Mucosa of gallbladder (tissue), 1 donor: ENCODE results near the gene S1PR4. TPM values are rescaled to one million over a fixed set of nuclear protein-coding genes. Genes with fewer than 3 reads are reported as not detected.
"Not testable (repeated sequence)": the region's sequence is repeated elsewhere in the genome, so short reads cannot be mapped to it uniquely, and the experiment has no call there.

Source experiments
- DNase-seq: peaks from one replicate; pipeline ENCODE4 v3.0.0-alpha.2; 2020; ENCODE audit warnings: low spot score
- total RNA-seq: library from RNA; stranded (reverse); gene quantifications from one replicate; pipeline ENCODE4 v1.2.1, GENCODE V29; 2021
- donor health status: DM: no; HTN: no; CAD: no.

S1PR4 gene
- total RNA-seq, 1 donor from 2014 or later: 2.4 TPM

DNA sequence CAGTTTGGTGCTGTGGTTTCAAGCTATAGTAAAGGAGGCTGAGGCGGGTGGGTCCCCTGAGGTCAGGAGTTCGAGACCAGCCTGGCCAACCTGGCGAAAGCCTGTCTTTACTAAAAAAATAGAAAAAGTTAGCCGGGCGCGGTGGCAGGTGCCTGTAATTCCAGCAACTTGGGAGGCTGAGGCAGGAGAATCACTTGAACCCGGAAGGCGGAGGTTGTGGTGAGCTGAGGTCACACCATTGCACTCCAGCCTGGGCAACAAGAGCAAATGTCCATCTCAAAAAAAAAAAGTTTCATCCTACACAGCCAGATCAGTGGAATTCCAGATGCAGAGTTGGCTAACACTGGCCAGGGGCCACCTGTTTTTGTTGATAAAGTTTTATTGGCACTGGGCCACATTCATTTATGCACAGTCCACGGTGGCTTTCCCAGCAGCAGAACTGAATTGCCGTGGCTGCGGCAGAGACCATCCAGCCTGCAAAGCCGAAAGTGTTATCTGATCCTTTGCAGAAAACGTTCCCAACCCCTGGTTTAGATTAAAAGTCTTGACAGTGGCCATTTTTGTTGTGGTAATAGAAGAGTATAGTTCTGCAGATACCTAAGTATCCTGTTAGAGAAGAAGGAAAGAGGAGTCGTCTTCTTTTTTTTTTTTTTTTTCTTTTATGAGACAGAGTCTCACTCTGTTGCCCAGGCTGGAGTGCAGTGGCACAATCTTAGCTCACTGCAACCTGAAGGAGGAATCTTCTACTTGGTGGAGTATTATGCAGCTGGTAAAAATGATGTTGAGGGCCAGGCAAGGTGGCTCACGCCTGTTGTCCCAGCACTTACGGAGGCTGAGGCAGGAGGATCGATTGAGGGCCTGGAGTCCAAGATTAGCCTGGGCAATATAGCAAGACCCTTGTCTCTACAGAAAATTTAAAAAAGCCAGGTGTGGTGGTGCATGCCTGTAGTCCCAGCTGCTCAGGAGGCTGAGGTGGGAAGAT is 15.8 kb downstream of the S1PR4 start:
- no peak for DNase-seq

DNA sequence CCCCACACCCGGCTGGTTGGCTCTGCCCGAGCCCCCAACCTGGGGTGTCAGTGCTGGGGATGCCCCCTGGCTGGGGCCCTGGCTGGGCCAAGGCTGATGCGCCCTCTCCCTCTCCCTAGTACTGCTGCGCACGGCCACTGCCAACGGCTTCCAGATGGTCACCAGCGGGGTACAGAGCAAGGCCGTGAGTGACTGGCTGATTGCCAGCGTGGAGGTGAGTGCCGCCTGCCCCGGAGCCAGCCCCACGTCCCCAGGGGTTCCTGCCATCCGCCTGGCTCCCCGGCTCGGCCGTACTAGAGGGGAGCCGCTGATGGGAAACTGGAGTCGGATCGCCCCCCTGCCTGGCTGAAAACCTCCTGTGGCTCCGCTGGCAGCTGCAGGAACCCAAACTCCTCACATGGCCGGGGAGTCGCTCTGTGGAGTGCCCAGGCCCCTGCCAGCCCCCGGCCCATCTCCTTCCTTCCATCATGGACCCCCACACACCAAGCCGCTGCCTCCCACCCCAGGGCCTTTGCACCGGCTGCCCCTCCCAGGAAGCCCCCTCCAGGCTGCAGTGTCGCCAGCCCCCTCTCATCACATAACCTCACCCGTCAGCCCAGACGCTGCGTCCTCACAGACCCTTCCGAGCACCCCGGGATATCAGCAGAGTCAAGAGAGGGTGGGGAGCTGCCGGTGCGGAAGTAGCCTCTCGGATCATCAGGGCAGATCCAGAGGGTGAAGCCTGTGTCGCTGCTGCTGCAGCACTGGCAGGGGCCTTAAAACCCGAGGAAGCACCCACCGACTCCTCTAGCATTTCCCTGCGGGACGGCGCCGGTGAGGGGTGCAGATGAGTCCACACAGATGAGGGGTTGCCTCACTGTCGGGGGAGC is 17.7 kb downstream of the S1PR4 start:
- no peak for DNase-seq

DNA sequence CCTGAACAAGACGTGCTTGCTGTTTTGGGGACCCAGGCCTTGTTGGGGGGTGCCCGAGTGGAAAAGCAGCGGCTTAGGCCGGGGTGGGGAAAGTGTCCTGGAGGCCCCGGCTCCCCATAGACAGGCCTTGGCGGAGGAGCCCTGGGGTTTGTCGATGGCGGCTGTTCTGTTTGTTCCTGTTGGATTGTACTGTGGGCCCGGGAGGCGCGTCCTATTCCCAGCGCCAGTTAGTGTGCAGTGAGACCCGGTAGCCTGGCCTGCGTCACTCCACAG is 18.3 kb downstream of the S1PR4 start:
- DNase-seq: no peak

DNA sequence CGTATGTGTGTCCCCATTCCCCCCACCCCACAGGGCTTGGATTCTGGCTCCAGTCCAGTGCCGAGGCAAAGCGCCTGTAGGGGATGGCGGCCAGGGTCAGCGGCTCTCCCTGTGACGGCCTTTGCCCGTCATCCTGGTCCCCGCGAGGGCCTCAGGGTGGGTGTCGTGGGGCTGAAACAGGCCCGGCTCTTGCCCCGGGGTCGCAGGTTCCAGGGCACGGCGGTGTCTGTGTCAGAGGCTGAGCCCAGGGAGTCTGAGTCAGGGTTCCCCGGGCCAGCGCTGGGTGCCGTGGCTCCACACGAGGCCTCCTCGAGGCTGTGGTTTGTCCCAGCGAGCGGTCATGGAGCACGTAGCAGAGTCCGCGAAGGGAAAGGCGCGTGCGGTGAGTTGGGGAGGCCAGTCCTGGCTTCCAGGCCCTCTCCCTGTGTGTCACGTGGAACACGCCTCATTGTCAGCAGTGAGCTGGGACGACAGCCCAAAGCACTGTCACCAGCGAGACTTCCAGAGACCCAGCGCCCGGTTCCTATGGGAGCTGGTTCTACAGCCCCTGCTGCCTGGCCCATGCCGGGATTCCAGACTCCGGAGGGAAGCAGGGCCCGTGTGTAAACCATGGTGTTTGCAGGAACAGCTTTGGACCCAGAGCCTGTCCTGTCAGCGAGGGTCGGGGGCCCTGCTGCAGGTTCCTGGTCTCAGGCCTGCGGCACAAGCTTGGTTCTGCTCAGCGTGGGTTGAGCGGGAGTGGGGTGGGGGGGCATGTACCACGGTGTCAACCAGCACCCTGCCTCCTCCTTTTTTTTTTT is 20.5 kb downstream of the S1PR4 start:
- no peak for DNase-seq

GRCh38 chr19:3201072-3201700 is 22.6 kb downstream of the S1PR4 start:
- no peak for DNase-seq

GRCh38 chr19:3201911-3202310 is 23.3 kb downstream of the S1PR4 start:
- no peak for DNase-seq

- no peak for DNase-seq
Measured at GRCh38 chr19:3202346-3202745, 23.8 kb downstream of the S1PR4 start.

GRCh38 chr19:3202895-3203294 is 24.3 kb downstream of the S1PR4 start:
- not testable (repeated sequence) for DNase-seq

DNA sequence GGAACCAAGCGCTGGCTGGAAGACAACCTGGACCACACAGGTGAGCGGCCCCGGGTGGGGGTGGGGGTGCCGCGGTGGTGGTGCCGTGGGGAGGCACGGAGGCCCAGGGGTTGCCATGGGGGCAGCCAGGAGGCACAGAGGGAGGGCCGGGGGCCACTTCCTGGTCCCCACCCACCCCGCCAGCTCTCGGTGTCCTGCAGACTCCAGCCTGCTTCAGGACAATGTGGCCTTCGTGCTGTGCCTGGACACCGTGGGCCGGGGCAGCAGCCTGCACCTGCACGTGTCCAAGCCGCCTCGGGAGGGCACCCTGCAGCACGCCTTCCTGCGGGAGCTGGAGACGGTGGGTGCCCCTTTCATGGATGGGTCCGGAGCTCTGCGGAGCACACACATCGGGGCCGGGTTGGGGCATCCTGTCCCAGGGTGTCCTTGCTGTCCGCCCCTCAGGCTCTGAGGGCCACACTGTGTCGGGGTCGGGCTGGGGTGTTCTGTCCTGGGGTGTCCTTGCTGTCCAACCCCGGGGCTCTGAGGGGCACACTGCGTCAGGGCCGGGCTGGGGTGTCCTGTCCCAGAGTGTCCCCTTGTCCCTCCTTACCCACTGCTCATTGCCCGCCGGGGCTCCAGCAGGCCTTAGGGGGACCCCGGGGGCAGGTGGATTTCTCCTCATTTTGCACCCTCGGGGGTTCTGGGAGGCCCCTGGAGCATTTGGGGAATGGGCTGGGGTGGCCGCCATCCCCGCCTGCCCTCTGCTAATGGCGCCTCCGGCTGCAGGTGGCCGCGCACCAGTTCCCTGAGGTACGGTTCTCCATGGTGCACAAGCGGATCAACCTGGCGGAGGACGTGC is 25.5 kb downstream of the S1PR4 start:
- DNase-seq: no peak

DNA sequence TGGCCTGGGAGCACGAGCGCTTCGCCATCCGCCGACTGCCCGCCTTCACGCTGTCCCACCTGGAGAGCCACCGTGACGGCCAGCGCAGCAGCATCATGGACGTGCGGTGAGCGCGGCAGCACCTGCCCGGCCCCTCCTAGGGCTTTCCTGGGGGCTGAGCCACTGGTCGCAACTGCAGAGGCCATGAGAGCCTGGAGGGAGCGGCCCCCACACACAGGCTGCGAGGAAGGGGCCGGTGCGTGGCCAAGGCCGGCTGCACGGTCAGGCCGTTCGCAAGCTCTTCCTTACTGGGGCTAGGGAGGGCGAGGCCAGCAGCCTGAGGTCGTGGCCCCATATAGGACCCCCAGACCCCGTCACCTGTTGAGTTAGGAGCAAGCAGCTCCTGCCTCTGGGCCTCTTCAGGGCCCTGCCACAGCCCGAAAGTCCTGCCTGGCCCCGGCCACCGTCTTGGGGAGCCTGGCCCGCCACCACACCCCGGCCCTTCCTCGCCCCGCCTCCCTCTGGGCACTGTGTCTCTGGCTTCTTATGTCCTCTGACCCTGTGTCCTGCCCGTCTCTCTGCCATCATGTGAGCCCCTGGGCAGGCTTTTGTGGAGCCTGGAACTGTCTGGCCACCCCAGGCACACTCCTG is 26.2 kb downstream of the S1PR4 start:
- DNase-seq: no peak

DNA sequence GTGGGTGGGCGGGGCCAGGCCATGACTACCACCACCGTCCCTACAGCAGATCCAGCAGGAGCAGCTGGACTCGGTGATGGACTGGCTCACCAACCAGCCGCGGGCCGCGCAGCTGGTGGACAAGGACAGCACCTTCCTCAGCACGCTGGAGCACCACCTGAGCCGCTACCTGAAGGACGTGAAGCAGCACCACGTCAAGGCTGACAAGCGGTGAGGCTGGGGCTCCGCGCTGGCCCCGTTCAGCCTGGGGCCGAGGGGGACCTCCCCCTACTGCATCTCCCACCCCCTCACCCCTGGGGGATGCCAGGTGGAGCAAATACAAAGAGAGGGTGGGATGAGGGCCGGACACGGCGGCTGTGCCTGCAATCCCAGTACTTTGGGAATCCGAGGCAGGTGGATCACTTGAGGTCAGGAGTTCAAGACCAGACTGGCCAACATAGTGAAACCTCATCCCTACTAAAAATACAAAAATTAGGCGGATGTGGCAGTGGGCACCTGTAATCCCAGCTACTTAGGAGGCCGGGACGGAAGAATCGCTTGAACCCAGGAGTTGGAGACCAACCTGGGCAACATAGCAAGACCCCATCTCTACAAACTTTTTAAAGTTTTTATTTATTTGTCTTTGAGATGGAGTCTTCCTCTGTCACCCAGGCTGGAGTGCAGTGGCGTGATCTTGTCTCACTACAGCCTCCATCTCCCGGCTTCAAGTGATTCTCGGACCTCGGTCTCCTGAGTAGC is 27.8 kb downstream of the S1PR4 start:
- DNase-seq: no peak

DNA sequence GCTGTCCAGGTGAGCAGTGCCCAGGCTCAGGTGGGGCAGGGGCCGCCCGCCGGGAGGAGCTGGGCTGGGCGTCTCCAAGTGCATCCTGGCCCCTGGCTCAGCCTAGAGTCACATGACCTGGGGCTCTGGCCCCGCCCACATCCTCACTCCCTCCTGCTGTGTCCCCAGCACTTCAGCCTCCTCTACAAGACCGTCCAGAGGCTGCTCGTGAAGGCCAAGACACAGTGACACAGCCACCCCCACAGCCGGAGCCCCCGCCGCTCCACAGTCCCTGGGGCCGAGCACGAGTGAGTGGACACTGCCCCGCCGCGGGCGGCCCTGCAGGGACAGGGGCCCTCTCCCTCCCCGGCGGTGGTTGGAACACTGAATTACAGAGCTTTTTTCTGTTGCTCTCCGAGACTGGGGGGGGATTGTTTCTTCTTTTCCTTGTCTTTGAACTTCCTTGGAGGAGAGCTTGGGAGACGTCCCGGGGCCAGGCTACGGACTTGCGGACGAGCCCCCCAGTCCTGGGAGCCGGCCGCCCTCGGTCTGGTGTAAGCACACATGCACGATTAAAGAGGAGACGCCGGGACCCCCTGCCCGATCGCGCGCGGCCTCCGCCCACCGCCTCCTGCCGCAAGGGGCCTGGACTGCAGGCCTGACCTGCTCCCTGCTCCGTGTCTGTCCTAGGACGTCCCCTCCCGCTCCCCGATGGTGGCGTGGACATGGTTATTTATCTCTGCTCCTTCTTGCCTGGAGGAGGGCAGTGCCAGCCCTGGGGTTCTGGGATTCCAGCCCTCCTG is 29.1 kb downstream of the S1PR4 start:
- DNase-seq: no peak

- no peak for DNase-seq
Measured at GRCh38 chr19:3208317-3209207, 30.0 kb downstream of the S1PR4 start.

- peak; percentile 38 for DNase-seq
Measured at GRCh38 chr19:3210347-3211017, 31.9 kb downstream of the S1PR4 start.

GRCh38 chr19:3211191-3211590 is 32.6 kb downstream of the S1PR4 start:
- no peak for DNase-seq

- no peak for DNase-seq
Measured at GRCh38 chr19:3213159-3213558, 34.6 kb downstream of the S1PR4 start.

DNA sequence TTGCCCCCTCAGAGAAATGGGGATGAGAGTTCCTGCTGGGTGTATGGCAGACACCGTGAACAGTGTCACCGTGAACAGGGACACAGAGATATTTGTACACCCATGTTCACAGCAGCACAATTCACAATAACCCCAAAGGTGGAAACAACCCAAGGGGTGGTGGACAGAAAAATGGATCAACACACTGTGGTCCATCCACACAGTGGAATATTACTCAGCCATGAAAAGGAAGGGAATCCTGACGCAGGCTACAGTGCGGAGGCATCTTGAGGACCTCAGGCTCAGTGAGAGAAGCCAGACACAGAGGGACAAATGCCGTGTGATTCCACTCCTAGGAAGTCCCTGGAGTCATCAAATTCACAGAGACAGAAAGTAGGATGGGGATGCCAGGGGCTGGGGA is 38.3 kb downstream of the S1PR4 start:
- no peak for DNase-seq
